ENCODE data around the gene SLC39A11. TPM values are rescaled to one million over a fixed set of nuclear protein-coding genes. Genes with fewer than 3 reads are reported as not detected.

SLC39A11 gene
- total RNA-seq, 1 experiment from 2014 or later: 46.4 TPM

- TF ChIP-seq CEBPB (IDR thresholded peaks at IDR 0.05; ENCODE audit: low read depth) (no peak), RAD21 (IDR thresholded peaks at IDR 0.05; ENCODE audit: low read depth) (no peak), TCF7L2 (IDR thresholded peaks at IDR 0.05; ENCODE audit: borderline replicate concordance, extremely low read depth, insufficient read depth, insufficient read length) (no peak), SRF (IDR thresholded peaks at IDR 0.05; ENCODE audit: low read depth) (no peak), ELF1 (IDR thresholded peaks at IDR 0.05; ENCODE audit: borderline replicate concordance, low read depth) (no peak), FOSL1 (IDR thresholded peaks at IDR 0.05; ENCODE audit: low read depth) (no peak), ZNF274 (IDR thresholded peaks at IDR 0.05; ENCODE audit: low read depth, low read length) (no peak), EZH2 (IDR thresholded peaks at IDR 0.05) (no peak)
Observed at GRCh38 chr17:73119631-73120030, 27.1 kb upstream of the SLC39A11 start (continued).

- intact Hi-C loops (cut with micrococcal nuclease): no loop called here
- Histone ChIP-seq H3K27me3 (ENCODE audit: insufficient read depth, low read length) (no peaks in the 10 kb centered on the region), H2AFZ (ENCODE audit: low read depth, low read length, poor library complexity, severe bottlenecking) (no peak overlapping the region), H3K4me3 (replicated peaks in 1 of 2; ENCODE audit: low read depth in 1 of 2, low read length in 2 of 2) (no peak overlapping the region), H3K4me2 (ENCODE audit: low read length) (no peak overlapping the region), H3K36me3 (ENCODE audit: control insufficient read depth in 1 of 2, insufficient read depth in 2 of 2, low read length in 2 of 2) (no peaks in the 10 kb centered on the region), H3K27ac (ENCODE audit: low read depth, low read length) (no peak overlapping the region), H3K9me2 (ENCODE audit: insufficient read depth) (no peaks in the 10 kb centered on the region), H3K9me3 (ENCODE audit: control insufficient read depth in 1 of 2, insufficient read depth in 1 of 2, low read depth in 1 of 2, low read length in 2 of 2) (no peaks in the 10 kb centered on the region), H3K9ac (ENCODE audit: low read length) (no peak overlapping the region), H3K79me2 (ENCODE audit: insufficient read depth, low read length) (no peaks in the 10 kb centered on the region), H4K20me1 (ENCODE audit: insufficient read depth) (no peaks in the 10 kb centered on the region), H3K4me1 (ENCODE audit: control insufficient read depth in 1 of 2, insufficient read depth in 2 of 2, low read length in 2 of 2) (no peaks in the 10 kb centered on the region)
- ChIA-PET POLR2A (no interaction called here), CTCF (no interaction called here), RAD21 (ENCODE audit: low non-redundant PET in 1 of 2, low total read pairs in 2 of 2, uncharacterized antibody in 2 of 2, unreplicated experiment in 2 of 2) (no interaction called here)
- BruUV-seq (replicated peaks): no TSS peak
- ATAC-seq (no peak; the same call in 1 of the 2 replicates), DNase-seq (ENCODE audit: low read depth, low spot score) (no peak)
- TF ChIP-seq SIN3A (IDR thresholded peaks at IDR 0.05; ENCODE audit: low read depth): no peak
- no peak for TF ChIP-seq CEBPB (IDR thresholded peaks at IDR 0.05; ENCODE audit: low read depth)
- no peak for TF ChIP-seq ZNF274 (IDR thresholded peaks at IDR 0.05; ENCODE audit: low read depth, low read length)
- no peak for TF ChIP-seq MAX (IDR thresholded peaks at IDR 0.05)
- no peak for TF ChIP-seq FOSL1 (IDR thresholded peaks at IDR 0.05; ENCODE audit: low read depth)
- no peak for TF ChIP-seq POLR2A (IDR thresholded peaks at IDR 0.05; ENCODE audit: borderline replicate concordance, extremely low read depth, insufficient read depth, insufficient read length)
- TF ChIP-seq REST (IDR thresholded peaks at IDR 0.05; ENCODE audit: low read depth): no peak
Observed at GRCh38 chr17:73118951-73119391, 26.5 kb upstream of the SLC39A11 start.
